Measurements from ENCODE around the gene AREL1. TPM values are rescaled to one million over a fixed set of nuclear protein-coding genes. Genes with fewer than 3 reads are reported as not detected.

AREL1 gene
- total RNA-seq, 1 donor from 2014 or later: 51.5 TPM

DNA sequence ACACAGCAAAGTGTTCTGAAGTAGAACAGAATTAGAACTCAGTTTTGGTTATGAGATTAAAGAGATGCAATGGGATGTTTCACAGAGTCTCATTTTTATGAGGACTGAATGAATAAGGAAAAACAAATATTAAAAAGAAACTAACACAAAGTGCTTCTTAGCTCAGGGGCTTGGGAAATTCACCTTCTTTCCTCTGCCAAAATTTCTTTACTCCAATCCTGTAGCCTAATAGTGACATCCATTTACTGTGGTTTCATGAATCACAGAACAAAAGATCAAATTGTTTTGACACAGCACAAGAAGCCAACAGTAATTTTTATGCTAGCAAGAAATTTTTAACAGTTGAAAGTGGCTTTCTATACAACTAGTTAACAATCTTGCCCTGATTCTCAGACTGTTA, 37.7 kb downstream of the AREL1 start:
- Mint-ChIP-seq H3K27ac (ENCODE audit: unreplicated experiment) (no peak overlapping the region), H3K4me1 (no peaks in the 10 kb centered on the region), H3K36me3 (ENCODE audit: low read depth) (no peaks in the 10 kb centered on the region)

DNA sequence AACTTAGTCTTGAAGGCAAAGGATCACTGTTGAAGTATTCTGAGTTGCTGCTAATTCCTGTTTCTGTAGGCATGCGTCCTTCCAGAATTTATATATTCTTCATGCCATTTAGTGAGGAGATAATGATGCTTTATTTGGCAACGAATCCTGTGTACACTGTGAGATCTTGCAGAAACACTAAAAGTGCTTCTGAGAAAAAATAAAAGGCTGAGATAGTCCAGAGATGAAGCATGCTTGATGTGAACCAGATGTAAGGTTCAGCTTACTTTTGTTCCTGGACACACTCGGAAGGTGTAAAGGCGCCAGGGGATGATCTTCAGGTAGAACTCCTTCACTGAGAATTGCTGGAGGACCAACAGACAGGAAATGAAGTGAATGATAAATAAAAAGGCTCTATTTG, 39.1 kb downstream of the AREL1 start:
- no peak overlapping the region for H3K4me3 Mint-ChIP-seq
- H3K36me3 Mint-ChIP-seq (ENCODE audit: low read depth): no peaks in the 10 kb centered on the region
- H3K27ac Mint-ChIP-seq (ENCODE audit: unreplicated experiment): no peak overlapping the region

More for the DNA sequence above, 37.7 kb downstream of the AREL1 start:
- H3K27me3 Mint-ChIP-seq (ENCODE audit: low read depth): no peaks in the 10 kb centered on the region
- no peak for DNase-seq (ENCODE audit: low read depth, low spot score)
- TF ChIP-seq, protein P1, sequence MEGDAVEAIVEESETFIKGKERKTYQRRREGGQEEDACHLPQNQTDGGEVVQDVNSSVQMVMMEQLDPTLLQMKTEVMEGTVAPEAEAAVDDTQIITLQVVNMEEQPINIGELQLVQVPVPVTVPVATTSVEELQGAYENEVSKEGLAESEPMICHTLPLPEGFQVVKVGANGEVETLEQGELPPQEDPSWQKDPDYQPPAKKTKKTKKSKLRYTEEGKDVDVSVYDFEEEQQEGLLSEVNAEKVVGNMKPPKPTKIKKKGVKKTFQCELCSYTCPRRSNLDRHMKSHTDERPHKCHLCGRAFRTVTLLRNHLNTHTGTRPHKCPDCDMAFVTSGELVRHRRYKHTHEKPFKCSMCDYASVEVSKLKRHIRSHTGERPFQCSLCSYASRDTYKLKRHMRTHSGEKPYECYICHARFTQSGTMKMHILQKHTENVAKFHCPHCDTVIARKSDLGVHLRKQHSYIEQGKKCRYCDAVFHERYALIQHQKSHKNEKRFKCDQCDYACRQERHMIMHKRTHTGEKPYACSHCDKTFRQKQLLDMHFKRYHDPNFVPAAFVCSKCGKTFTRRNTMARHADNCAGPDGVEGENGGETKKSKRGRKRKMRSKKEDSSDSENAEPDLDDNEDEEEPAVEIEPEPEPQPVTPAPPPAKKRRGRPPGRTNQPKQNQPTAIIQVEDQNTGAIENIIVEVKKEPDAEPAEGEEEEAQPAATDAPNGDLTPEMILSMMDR (conservative IDR thresholded peaks at IDR 0.05): no peak
- H3K4me3 Mint-ChIP-seq: no peak overlapping the region
- H3K9me3 Mint-ChIP-seq: no peaks in the 10 kb centered on the region

DNA sequence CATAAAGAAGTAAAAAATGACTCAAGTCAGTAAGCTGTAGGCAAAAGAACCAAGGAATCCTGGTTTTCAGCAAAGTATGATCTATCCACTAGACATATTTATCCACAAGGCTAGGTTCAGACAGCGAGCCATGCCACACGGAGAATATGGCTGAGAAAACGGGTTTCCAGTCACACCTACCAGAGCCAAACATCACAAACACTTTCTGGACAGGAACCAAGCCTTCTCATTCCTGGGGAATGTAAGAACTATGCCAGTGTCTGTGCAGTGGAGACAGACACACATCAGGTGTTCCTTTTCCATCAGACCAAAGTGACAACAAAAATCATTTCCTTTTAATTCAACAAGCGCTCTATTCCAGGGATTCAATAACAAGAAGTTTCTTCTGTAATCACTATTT, 41.1 kb downstream of the AREL1 start:
- Mint-ChIP-seq H3K4me3 (no peak overlapping the region), H3K9me3 (no peaks in the 10 kb centered on the region), H3K4me1 (no peaks in the 10 kb centered on the region), H3K27ac (ENCODE audit: unreplicated experiment) (no peak overlapping the region), H3K27me3 (ENCODE audit: low read depth) (no peaks in the 10 kb centered on the region), H3K36me3 (ENCODE audit: low read depth) (no peaks in the 10 kb centered on the region)
- no peak for DNase-seq (ENCODE audit: low read depth, low spot score)
- TF ChIP-seq, protein P1 (conservative IDR thresholded peaks at IDR 0.05): no peak

More for the DNA sequence above, 39.1 kb downstream of the AREL1 start:
- Mint-ChIP-seq H3K27me3 (ENCODE audit: low read depth) (no peaks in the 10 kb centered on the region), H3K9me3 (no peaks in the 10 kb centered on the region), H3K4me1 (no peaks in the 10 kb centered on the region)
- DNase-seq (ENCODE audit: low read depth, low spot score): no peak
- TF ChIP-seq, protein P1 (conservative IDR thresholded peaks at IDR 0.05): no peak

DNA sequence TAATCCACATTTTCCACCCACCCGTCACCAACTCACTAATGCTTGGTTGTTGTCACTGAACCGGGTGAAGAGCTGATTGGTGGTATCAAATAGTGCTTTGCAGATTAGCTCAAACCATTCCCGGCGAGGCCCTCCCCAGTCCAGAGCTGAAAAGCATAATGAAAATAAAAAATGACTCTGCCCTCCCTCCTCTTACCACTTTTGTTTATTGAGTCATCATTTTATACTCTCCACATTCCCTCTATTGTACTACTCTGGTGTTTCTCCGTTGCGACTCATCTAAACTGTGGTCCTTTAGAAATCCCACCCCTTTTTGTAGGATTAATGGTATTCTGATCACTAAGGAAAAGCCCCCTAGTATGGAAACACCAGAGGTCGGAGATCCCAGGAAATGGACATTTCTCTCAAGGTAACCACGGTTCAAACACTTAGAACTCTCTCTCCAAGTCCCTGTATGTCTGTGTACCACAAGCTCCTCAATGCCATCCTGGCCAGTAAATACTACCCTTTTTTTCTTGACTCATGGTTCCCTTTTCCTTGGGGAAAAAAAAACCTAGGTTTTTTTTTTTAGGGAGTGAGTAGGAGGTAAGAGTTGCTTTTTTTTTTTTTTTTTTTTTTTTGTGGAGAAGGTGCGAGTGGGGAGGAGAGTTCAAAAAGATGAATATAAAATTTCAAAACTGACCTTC, 42.0 kb downstream of the AREL1 start:
- no peaks in the 10 kb centered on the region for H3K4me1 Mint-ChIP-seq
- no peaks in the 10 kb centered on the region for H3K36me3 Mint-ChIP-seq (ENCODE audit: low read depth)
- no peak for DNase-seq (ENCODE audit: low read depth, low spot score)
- H3K9me3 Mint-ChIP-seq: no peaks in the 10 kb centered on the region
- no peaks in the 10 kb centered on the region for H3K27me3 Mint-ChIP-seq (ENCODE audit: low read depth)
- no peak overlapping the region for H3K27ac Mint-ChIP-seq (ENCODE audit: unreplicated experiment)
- no peak overlapping the region for H3K4me3 Mint-ChIP-seq
- TF ChIP-seq, protein P1 (conservative IDR thresholded peaks at IDR 0.05): no peak

DNA sequence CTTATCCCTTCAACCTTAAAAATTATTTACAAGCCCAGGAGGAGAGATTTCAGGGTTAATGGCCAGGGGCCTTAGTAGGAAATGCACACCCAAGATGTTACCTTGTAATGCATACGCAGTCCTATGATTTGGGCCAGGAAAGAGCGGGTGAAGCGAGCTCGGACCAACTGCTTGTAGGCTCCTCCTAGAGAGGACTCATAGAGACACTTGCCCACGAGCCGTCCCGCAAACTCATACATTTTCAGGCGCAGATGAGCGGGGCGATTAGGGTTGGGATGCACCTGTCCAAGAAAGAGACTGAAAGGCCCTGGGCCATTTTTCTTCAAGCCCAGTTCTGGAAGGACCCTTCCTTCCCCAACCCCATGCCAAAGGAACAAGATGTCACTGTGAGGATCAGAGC, 43.0 kb downstream of the AREL1 start:
- H3K36me3 Mint-ChIP-seq (ENCODE audit: low read depth): no peaks in the 10 kb centered on the region
- no peak overlapping the region for H3K27ac Mint-ChIP-seq (ENCODE audit: unreplicated experiment)
- no peak for DNase-seq (ENCODE audit: low read depth, low spot score)
- H3K4me1 Mint-ChIP-seq: no peaks in the 10 kb centered on the region
- no peaks in the 10 kb centered on the region for H3K9me3 Mint-ChIP-seq
- TF ChIP-seq, protein P1 (conservative IDR thresholded peaks at IDR 0.05): no peak
- no peaks in the 10 kb centered on the region for H3K27me3 Mint-ChIP-seq (ENCODE audit: low read depth)
- no peak overlapping the region for H3K4me3 Mint-ChIP-seq

Data from neural crest cell (in vitro differentiated cells).